Spinal cord (tissue), 10 donors: ENCODE data around the gene TPSD1. TPM values are rescaled to one million over a fixed set of nuclear protein-coding genes. Genes with fewer than 3 reads are reported as not detected.
"Not testable (repeated sequence)": the region's sequence is repeated elsewhere in the genome, so short reads cannot be mapped to it uniquely, and the experiment has no call there.

Experiments used
- DNase-seq, 6 donors: peaks; one replicate each; pipeline versions ENCODE4 v3.0.0 to v3.0.0-alpha.2; 2013 to 2015; ENCODE audit warnings: low spot score in 6 of 6, low read depth in 4 of 6
- H3K27ac ChIP-seq: one replicate; pipeline ENCODE4 v1.5.1; 2013; ENCODE audit warnings: low read depth, low read length, control low read depth
- H3K27me3 ChIP-seq: one replicate; pipeline ENCODE4 v1.6.1; 2013; ENCODE audit warnings: low read length; ENCODE audit not compliant: control insufficient read depth, insufficient read depth
- H3K36me3 ChIP-seq: one replicate; pipeline ENCODE4 v1.6.1; 2013; ENCODE audit warnings: low read length; ENCODE audit not compliant: control insufficient read depth, insufficient read depth
- H3K4me1 ChIP-seq: one replicate; pipeline ENCODE4 v1.6.1; 2013; ENCODE audit warnings: low read length; ENCODE audit not compliant: control insufficient read depth, insufficient read depth
- H3K4me3 ChIP-seq: one replicate; pipeline ENCODE4 v1.5.1; 2013; ENCODE audit warnings: low read depth, low read length, control low read depth
- H3K9me3 ChIP-seq: one replicate; pipeline ENCODE4 v1.6.1; 2013; ENCODE audit warnings: low read length; ENCODE audit not compliant: control insufficient read depth, insufficient read depth
- WGBS: methylation state at CpG from one replicate; pipeline ENCODE4 v1.1.5; 2013; ENCODE audit warnings: missing lambda C conversion rate; ENCODE audit not compliant: insufficient coverage; 5-methylcytosine and 5-hydroxymethylcytosine counted together
- polyA plus RNA-seq, 2 donors: library from polyadenylated mRNA; unstranded; fragments of 120-200 nt; gene quantifications; one replicate each; pipeline ENCODE4 v1.2.1, GENCODE V29; 2013; ENCODE audit not compliant: insufficient read length in 2 of 2
- total RNA-seq, 2 donors: library from RNA; depleted of rRNA in 1 of 2; stranded (reverse); fragments of 120-200 nt in 1 of 2; fragments of >200 nt in 1 of 2; gene quantifications; one replicate each; pipeline versions ENCODE4 v1.2.3 to v1.2.4, GENCODE V29; 2013 to 2014
- donor health status: healthy.

Gene TPSD1
- total and polyA plus RNA-seq, 4 donors, result not detected

DNA sequence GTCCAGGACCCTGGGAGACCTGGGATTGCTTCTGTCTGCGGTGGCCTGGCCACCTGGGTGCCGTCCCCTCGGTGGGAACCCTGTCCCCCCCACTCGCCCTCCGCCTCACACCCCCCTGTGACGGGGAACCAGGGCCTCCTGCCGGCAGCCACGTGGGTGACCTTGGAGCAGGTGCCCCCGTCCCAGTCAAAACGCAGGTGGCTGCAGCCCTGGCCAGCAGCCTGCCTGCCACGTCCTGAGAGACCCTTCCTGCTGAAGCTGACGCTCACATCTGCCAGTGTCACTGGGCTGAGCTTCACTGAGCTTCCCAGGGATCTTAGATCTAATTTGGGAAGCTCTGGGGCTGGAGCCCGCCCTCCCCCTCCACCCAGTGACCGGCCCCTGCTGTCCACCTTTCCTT lies 29.2 kb upstream of the TPSD1 start:
- DNase-seq, H3K9me3 ChIP-seq, H3K27ac ChIP-seq, H3K4me1 ChIP-seq, H3K4me3 ChIP-seq, H3K27me3 ChIP-seq: not testable (repeated sequence)
- H3K36me3 ChIP-seq, result peaks cover 31% of the 10 kb centered on the region
- 37% methylated on average over 11 of the region's 14 CpGs for WGBS

GRCh38 chr16:1228227-1228626 lies 27.6 kb upstream of the TPSD1 start:
- not testable (repeated sequence) for DNase-seq, H3K27me3 ChIP-seq, H3K4me1 ChIP-seq, H3K4me3 ChIP-seq, H3K9me3 ChIP-seq, H3K27ac ChIP-seq
- peaks cover 15% of the 10 kb centered on the region for H3K36me3 ChIP-seq
- WGBS, result 70% methylated on average over 4 of the region's 7 CpGs

GRCh38 chr16:1229476-1229875 lies 26.4 kb upstream of the TPSD1 start:
- not testable (repeated sequence) for H3K4me1 ChIP-seq, H3K27me3 ChIP-seq, DNase-seq, H3K9me3 ChIP-seq, H3K27ac ChIP-seq, H3K4me3 ChIP-seq, H3K36me3 ChIP-seq
- WGBS, result no CpG with 5 or more reads among the region's 13 CpGs

- H3K27ac ChIP-seq, H3K4me3 ChIP-seq, H3K9me3 ChIP-seq, DNase-seq, H3K4me1 ChIP-seq, H3K27me3 ChIP-seq, H3K36me3 ChIP-seq: not testable (repeated sequence)
- WGBS, result no CpG with 5 or more reads among the region's 11 CpGs
These were observed 25.8 kb upstream of the TPSD1 start, which contains the start of gene TPSB2 for GRCh38 chr16:1230084-1230470. TPSB2 (minus strand) TSS chr16:1230184; CDS start chr16:1229951, 233 bp downstream.

GRCh38 chr16:1230471-1231212 lies 25.2 kb upstream of the TPSD1 start:
- H3K27me3 ChIP-seq, H3K4me3 ChIP-seq, H3K4me1 ChIP-seq, H3K36me3 ChIP-seq, DNase-seq, H3K9me3 ChIP-seq, H3K27ac ChIP-seq: not testable (repeated sequence)
- 89% methylated on average over 13 of the region's 17 CpGs for WGBS

- H3K27ac ChIP-seq, DNase-seq, H3K4me3 ChIP-seq, H3K4me1 ChIP-seq, H3K9me3 ChIP-seq, H3K27me3 ChIP-seq, H3K36me3 ChIP-seq: not testable (repeated sequence)
- no CpG with 5 or more reads among the region's 7 CpGs for WGBS
These were observed 24.6 kb upstream of the TPSD1 start for GRCh38 chr16:1231301-1231700.

DNA sequence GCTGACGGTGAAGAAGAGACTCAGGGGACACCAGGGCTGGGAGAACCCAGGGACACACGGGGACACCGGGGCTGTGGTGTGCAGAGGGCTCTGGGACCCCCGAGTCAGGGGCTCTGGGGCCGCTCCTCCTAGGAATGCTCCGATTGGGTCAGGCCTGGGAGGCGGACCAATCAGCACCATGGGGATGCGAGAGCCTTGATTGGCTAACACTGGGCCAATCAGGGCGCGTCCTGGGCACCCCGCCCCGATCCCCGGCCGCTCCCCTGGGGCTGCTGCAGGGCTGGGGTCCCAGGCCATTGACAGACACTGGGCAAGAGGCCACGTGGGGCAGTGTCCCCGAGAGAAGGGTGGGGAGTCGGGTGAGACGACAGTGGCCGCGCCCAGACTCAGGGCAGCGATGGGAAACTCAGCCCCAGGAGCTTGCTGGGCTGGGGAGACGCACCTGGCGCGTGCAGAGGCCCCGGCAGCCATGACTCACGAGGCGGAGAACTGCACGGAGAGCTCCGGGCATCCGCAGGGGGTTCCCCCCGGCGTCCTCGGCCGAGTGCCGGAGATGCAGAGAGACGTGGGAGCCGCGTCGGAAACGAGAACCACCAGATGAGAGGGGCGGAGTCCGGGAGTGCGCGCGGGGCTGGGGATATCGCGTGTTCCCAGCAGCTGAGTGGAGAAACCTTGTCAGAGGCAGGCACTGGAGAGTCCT lies 23.7 kb upstream of the TPSD1 start:
- not testable (repeated sequence) for H3K36me3 ChIP-seq, H3K27ac ChIP-seq, H3K4me1 ChIP-seq, DNase-seq, H3K4me3 ChIP-seq, H3K9me3 ChIP-seq, H3K27me3 ChIP-seq
- no CpG with 5 or more reads among the region's 47 CpGs for WGBS

DNA sequence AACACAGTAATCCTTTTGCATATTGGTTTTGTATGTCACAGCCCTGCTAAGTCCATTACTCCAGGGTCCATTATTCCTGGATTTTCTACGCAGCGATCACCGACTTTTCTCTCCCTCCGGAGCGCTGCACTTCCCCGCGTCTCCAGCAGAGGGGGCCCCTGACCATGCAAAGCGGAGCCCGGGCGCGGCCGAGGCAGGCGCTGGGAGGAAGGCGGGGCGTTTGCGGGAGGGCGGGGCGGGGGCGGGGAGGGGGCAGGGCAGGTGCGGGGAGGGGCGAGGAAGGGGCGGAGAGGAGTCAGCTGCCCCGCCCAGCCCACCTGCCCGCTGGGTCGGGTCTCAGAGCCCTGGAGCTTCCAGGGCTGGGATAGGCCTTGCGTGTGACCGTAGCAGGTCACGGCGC lies 19.2 kb upstream of the TPSD1 start:
- H3K4me3 ChIP-seq, H3K4me1 ChIP-seq, H3K27ac ChIP-seq, H3K9me3 ChIP-seq, DNase-seq, H3K36me3 ChIP-seq, H3K27me3 ChIP-seq: not testable (repeated sequence)
- no CpG with 5 or more reads among the region's 29 CpGs for WGBS

DNA sequence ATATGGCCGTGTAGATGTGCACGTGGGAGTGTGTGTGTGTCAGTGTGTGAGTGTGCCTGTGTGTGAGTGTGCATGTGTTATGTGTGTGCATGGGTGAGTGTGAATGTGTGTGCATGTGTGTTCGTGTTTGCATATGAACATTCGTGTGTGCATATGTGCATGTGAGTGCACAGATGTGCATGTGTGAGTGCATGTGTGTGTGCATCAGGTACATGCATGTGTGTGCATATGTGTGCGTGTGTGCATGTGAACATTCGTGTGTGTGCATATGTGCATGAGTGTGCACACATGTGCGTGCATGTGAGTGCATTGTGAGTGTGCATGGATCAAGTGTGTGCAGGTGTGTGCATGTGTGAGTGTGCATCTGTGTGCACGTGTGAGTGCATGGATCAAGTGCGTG lies 17.9 kb upstream of the TPSD1 start:
- no peak overlapping the region for H3K27ac ChIP-seq
- no peaks in the 10 kb centered on the region for H3K9me3 ChIP-seq
- H3K4me1 ChIP-seq, result no peaks in the 10 kb centered on the region
- H3K27me3 ChIP-seq, result no peaks in the 10 kb centered on the region
- no peaks in the 10 kb centered on the region for H3K36me3 ChIP-seq
- no peak overlapping the region for H3K4me3 ChIP-seq
- no peak for DNase-seq
- WGBS, result 80% methylated on average over 8 of the region's 9 CpGs

DNA sequence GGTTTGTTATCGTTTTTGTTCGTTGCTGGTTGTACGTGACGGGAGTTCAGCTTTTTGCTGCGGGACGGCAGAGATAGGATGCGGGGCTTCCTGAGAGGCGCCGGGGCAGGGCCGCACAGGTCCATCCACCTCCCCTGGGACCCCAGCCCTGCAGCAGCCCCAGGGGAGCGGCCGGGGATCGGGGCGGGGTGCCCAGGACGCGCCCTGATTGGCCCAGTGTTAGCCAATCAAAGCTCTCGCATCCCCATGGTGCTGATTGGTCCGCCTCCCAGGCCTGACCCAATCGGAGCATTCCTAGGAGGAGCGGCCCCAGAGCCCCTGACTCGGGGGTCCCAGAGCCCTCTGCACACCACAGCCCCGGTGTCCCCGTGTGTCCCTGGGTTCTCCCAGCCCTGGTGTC lies 17.0 kb upstream of the TPSD1 start:
- 54% methylated on average over 7 of the region's 23 CpGs for WGBS
- not testable (repeated sequence) for H3K4me3 ChIP-seq

More for the DNA sequence above, 17.0 kb upstream of the TPSD1 start:
- DNase-seq, H3K4me1 ChIP-seq, H3K9me3 ChIP-seq, H3K27me3 ChIP-seq, H3K27ac ChIP-seq, H3K36me3 ChIP-seq: not testable (repeated sequence)
